Adrenal gland (tissue), 12 donors: ENCODE results near the gene SYT8. TPM values are rescaled to one million over a fixed set of nuclear protein-coding genes. Genes with fewer than 3 reads are reported as not detected.

ENCODE experiments used
- DNase-seq, 7 donors: peaks; one replicate each; pipeline ENCODE4 v3.0.0-alpha.2; 2019 to 2020
- H3K27ac ChIP-seq, 5 donors: fragments of 200-600 bp; sonication (generic) in 4 of 5; 1 replicate in 3 of 5; 2 replicates in 2 of 5; pipeline versions ENCODE4 v1.5.1 to v1.8.0; 2016 to 2020; ENCODE audit warnings: mild to moderate bottlenecking in 1 of 5
- H3K27me3 ChIP-seq: fragments of 200-600 bp; 2 replicates; pipeline ENCODE4 v1.8.0; 2021
- H3K36me3 ChIP-seq, 2 donors: fragments of 200-600 bp; replicated peaks in 1 of 2; 1 replicate in 1 of 2; 2 replicates in 1 of 2; pipeline versions ENCODE4 v1.5.1 to v1.8.0; 2018 to 2022
- H3K4me1 ChIP-seq, 2 donors: fragments of 200-600 bp; replicated peaks in 1 of 2; 1 replicate in 1 of 2; 2 replicates in 1 of 2; pipeline versions ENCODE4 v1.5.1 to v1.8.0; 2018 to 2021
- H3K4me3 ChIP-seq, 4 donors: fragments of 200-600 bp; sonication (generic) in 3 of 4; one replicate each; pipeline ENCODE4 v1.5.1; 2016 to 2018
- H3K9me3 ChIP-seq, 3 donors: fragments of 200-600 bp; sonication (generic) in 1 of 3; replicated peaks in 1 of 3; 1 replicate in 2 of 3; 2 replicates in 1 of 3; pipeline versions ENCODE4 v1.5.1 to v1.8.0; 2016 to 2021
- POLR2A ChIP-seq, 2 donors: fragments of 450-650 bp; IDR thresholded peaks; one replicate each; pipeline ENCODE4 v1.6.1; 2017; ENCODE audit warnings: antibody characterized with exemption in 2 of 2, mild to moderate bottlenecking in 2 of 2, moderate library complexity in 1 of 2
- WGBS, 4 donors: extraction: QIAGEN DNeasy Blood & Tissue Kit in 2 of 4; methylation state at CpG; one replicate each; pipeline versions ENCODE4 v1.1.5 to v1.1.7; 2013 to 2017; 5-methylcytosine and 5-hydroxymethylcytosine counted together
- intact Hi-C, 2 donors: fragments of 100-400 bp; cut with DNase I; formaldehyde crosslinking; loops; one replicate each; pipeline versions ENCODE4 v1.14.1 to v1.15.0; 2022 to 2023
- polyA plus RNA-seq, 3 donors: library from polyadenylated mRNA; stranded (reverse); fragments of 200-250 nt in 2 of 3; fragments of 350-450 nt in 1 of 3; fragmentation: Illumina TruSeq in 1 of 3; extraction: RNeasy Lipid Tissue Mini Kit (QIAGEN cat#74804) in 1 of 3; gene quantifications; one replicate each; pipeline ENCODE4 v1.2.3, GENCODE V29; 2013 to 2014
- total RNA-seq, 9 donors: library from RNA; depleted of rRNA in 4 of 9; stranded (reverse); fragments of >200 nt in 4 of 9; fragments of 120-200 nt in 1 of 9; fragmentation: NEBNext Ultra II Directional in 1 of 9; extraction: Animal tissue kit (Norgen Biotek cat#: 25700) in 1 of 9; gene quantifications; one replicate each; pipeline versions ENCODE4 v1.1.0 to v1.2.4, GENCODE V29; 2013 to 2023
- TF ChIP-seq, protein P1 (sequence below), 6 experiments: fragments of 450-650 bp in 4 of 6; fragments of 200-600 bp in 2 of 6; sonication (generic) in 1 of 6; IDR thresholded peaks; 1 replicate in 5 of 6; 2 replicates in 1 of 6; pipeline versions ENCODE4 v1.5.1 to v1.8.0; 2016 to 2021; ENCODE audit warnings: antibody characterized with exemption in 6 of 6, mild to moderate bottlenecking in 2 of 6, moderate library complexity in 1 of 6
- donor health status: healthy with polysubstance abuse.
- donor health status: Bipolar disorder and iron deficiency.
- donor health status: DM: yes; HTN: yes; CAD: no.
- donor health status: DM: no; HTN: no; CAD: no.
- donor health status: DM: no; HTN: no; CAD: no.
- donor health status: DM: yes; HTN: yes; CAD: no.

SYT8 gene
- total and polyA plus RNA-seq, 12 donors: 0.44 to 3.1 (median 0.91) TPM; not detected in 7

DNA sequence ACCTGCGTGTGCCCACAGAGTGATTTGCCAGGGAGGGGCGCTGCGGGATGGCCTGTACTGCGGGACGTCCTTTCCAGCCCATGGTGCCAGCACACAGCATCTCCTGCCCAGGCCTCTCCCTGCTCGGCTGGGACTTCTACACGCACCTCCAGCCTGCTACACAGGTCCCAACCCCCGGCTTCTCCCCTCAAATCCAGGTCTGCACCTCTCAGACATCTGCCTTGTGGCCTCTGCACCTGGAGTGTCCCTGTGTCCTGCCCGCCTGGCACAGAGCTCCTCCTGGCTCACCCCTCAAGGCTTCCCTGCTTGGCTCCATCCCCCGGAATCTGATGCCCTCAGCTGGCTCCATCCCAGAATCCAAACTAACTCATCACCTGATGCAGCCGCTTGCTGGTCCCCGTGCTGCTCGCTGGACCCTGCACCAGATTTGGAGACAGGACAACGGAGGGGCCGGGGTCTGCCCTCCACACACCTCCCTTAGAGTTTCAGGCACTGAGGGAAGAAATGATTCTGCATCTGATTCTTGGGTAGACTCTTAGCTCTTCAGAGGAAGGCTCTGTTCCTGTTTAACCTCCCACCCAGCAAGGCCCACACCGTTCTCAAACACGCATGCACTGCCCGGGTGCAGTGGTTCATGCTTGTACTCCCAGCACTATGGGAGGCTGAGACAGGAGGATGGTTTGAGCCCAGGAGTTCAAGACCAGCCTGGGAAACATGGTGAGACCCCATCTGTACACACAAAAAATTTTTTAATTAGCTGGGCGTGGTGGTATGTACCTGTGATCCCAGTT lies 14.0 kb downstream of the SYT8 start:
- no peaks in the 10 kb centered on the region for H3K36me3 ChIP-seq
- H3K27ac ChIP-seq: peak overlapping the region; percentile 67 to 94 (median 89)
- TF ChIP-seq, protein P1, sequence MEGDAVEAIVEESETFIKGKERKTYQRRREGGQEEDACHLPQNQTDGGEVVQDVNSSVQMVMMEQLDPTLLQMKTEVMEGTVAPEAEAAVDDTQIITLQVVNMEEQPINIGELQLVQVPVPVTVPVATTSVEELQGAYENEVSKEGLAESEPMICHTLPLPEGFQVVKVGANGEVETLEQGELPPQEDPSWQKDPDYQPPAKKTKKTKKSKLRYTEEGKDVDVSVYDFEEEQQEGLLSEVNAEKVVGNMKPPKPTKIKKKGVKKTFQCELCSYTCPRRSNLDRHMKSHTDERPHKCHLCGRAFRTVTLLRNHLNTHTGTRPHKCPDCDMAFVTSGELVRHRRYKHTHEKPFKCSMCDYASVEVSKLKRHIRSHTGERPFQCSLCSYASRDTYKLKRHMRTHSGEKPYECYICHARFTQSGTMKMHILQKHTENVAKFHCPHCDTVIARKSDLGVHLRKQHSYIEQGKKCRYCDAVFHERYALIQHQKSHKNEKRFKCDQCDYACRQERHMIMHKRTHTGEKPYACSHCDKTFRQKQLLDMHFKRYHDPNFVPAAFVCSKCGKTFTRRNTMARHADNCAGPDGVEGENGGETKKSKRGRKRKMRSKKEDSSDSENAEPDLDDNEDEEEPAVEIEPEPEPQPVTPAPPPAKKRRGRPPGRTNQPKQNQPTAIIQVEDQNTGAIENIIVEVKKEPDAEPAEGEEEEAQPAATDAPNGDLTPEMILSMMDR (IDR thresholded peaks at IDR 0.05): no peak
- TF ChIP-seq POLR2A (IDR thresholded peaks at IDR 0.05): peak in 1 of 2 donors; percentile 48
- 54 to 63% (median 61%) methylated on average over 11 to 19 of the region's 19 CpGs for WGBS, 4 donors
- no peaks in the 10 kb centered on the region for H3K27me3 ChIP-seq
- intact Hi-C loops: no loop called here
- H3K4me3 ChIP-seq: peak overlapping the region in 1 of 4 donors; percentile 12
- DNase-seq: peak in 5 of 7 donors; percentile 70 to 80 (median 74)
- H3K9me3 ChIP-seq: no peaks in the 10 kb centered on the region
- peaks cover 51 to 54% of the 10 kb centered on the region in 2 donors for H3K4me1 ChIP-seq

- Histone ChIP-seq H3K4me3 (no peak overlapping the region), H3K36me3 (no peaks in the 10 kb centered on the region), H3K4me1 (peaks cover 29 to 40% of the 10 kb centered on the region in 2 donors), H3K27me3 (no peaks in the 10 kb centered on the region), H3K9me3 (no peaks in the 10 kb centered on the region), H3K27ac (peak overlapping the region in 1 of 5 donors; percentile 79)
- intact Hi-C loops: no loop called here
- no peak for TF ChIP-seq POLR2A (IDR thresholded peaks at IDR 0.05)
- TF ChIP-seq, protein P1 (IDR thresholded peaks at IDR 0.05): no peak
- 89 to 95% (median 93%) methylated on average over 9 to 21 of the region's 21 CpGs for WGBS, 4 donors
- DNase-seq: no peak
These were observed 16.8 kb downstream of the SYT8 start for GRCh38 chr11:1851468-1852180.

GRCh38 chr11:1852271-1852876 lies 17.6 kb downstream of the SYT8 start:
- DNase-seq: no peak
- H3K4me3 ChIP-seq: no peak overlapping the region
- 76 to 93% (median 88%) methylated on average over 10 to 25 of the region's 25 CpGs for WGBS, 4 donors
- no peaks in the 10 kb centered on the region for H3K27me3 ChIP-seq
- no peaks in the 10 kb centered on the region for H3K36me3 ChIP-seq
- TF ChIP-seq, protein P1 (IDR thresholded peaks at IDR 0.05): no peak
- no peak for TF ChIP-seq POLR2A (IDR thresholded peaks at IDR 0.05)
- intact Hi-C loops: no loop called here
- H3K27ac ChIP-seq: peak overlapping the region in 1 of 5 donors; percentile 34
- H3K9me3 ChIP-seq: no peaks in the 10 kb centered on the region
- peaks cover 22 to 39% of the 10 kb centered on the region in 2 donors for H3K4me1 ChIP-seq

- DNase-seq: no peak
- intact Hi-C loops: no loop called here
- peak within 1 kb of the TSS in 1 of 5 donors; percentile 61 for H3K27ac ChIP-seq
- H3K27me3 ChIP-seq: no peaks in the 10 kb centered on the region
- H3K4me3 ChIP-seq: no peak within 1 kb of the TSS
- peaks cover 17 to 34% of the 10 kb centered on the region in 2 donors for H3K4me1 ChIP-seq
- no peaks in the 10 kb centered on the region for H3K36me3 ChIP-seq
- TF ChIP-seq, protein P1 (IDR thresholded peaks at IDR 0.05): no peak
- TF ChIP-seq POLR2A (IDR thresholded peaks at IDR 0.05): no peak
- H3K9me3 ChIP-seq: no peaks in the 10 kb centered on the region
- 64 to 79% (median 71%) methylated on average over 18 of the region's 18 CpGs for WGBS, 4 donors
These were observed 18.1 kb downstream of the SYT8 start, which contains the start of gene LSP1 for GRCh38 chr11:1852877-1853276. Gene LSP1, plus strand, starts transcription at chr11:1853084. Its CDS starts 61 bp downstream, at chr11:1853145.
